HTR-8/SVneo (cell line): ENCODE measurements around the gene MSI2.

Experiments used
- DNase-seq: peaks from one replicate; pipeline ENCODE4 v3.0.0; 2011; ENCODE audit warnings: low spot score, mixed read lengths; ENCODE audit not compliant: insufficient read length
- FAIRE-seq: peaks from 2 replicates; lab custom pipeline; 2011; peaks lifted over from hg19 to GRCh38; lab: Jason Lieb, UNC

Gene MSI2

GRCh38 chr17:57577751-57578607 lies 321.7 kb downstream of the MSI2 start:
- FAIRE-seq (peak; percentile 52), DNase-seq (no peak)

GRCh38 chr17:57578608-57579225 lies 322.4 kb downstream of the MSI2 start:
- DNase-seq (no peak), FAIRE-seq (peak; percentile 16)

GRCh38 chr17:57579245-57579644 lies 322.9 kb downstream of the MSI2 start:
- no peak for FAIRE-seq
- no peak for DNase-seq

GRCh38 chr17:57580055-57580739 lies 323.9 kb downstream of the MSI2 start:
- DNase-seq (no peak), FAIRE-seq (no peak)

GRCh38 chr17:57582881-57583756 lies 326.8 kb downstream of the MSI2 start:
- FAIRE-seq, result peak; percentile 57

GRCh38 chr17:57584050-57584551 lies 327.8 kb downstream of the MSI2 start:
- FAIRE-seq (no peak), DNase-seq (no peak)

More at GRCh38 chr17:57582881-57583756, 326.8 kb downstream of the MSI2 start:
- DNase-seq, result no peak

- DNase-seq (no peak), FAIRE-seq (peak; percentile 26)
Measured at GRCh38 chr17:57585341-57586195, 329.2 kb downstream of the MSI2 start.

GRCh38 chr17:57586196-57586740 lies 329.9 kb downstream of the MSI2 start:
- no peak for DNase-seq
- no peak for FAIRE-seq

- FAIRE-seq (no peak), DNase-seq (no peak)
Measured at GRCh38 chr17:57586742-57587141, 330.4 kb downstream of the MSI2 start.

GRCh38 chr17:57587193-57587969 lies 331.1 kb downstream of the MSI2 start:
- DNase-seq (no peak), FAIRE-seq (no peak)

- peak; percentile 57 for FAIRE-seq
- no peak for DNase-seq
Measured at GRCh38 chr17:57588086-57588485, 331.8 kb downstream of the MSI2 start.

- FAIRE-seq (no peak), DNase-seq (no peak)
Measured at GRCh38 chr17:57589151-57590034, 333.1 kb downstream of the MSI2 start.

- no peak for DNase-seq
- FAIRE-seq, result no peak
Measured at GRCh38 chr17:57593739-57594462, 337.6 kb downstream of the MSI2 start.

GRCh38 chr17:57594767-57595166 lies 338.4 kb downstream of the MSI2 start:
- FAIRE-seq, result peak; percentile 58

GRCh38 chr17:57595426-57595825 lies 339.1 kb downstream of the MSI2 start:
- no peak for FAIRE-seq
- no peak for DNase-seq

More at GRCh38 chr17:57594767-57595166, 338.4 kb downstream of the MSI2 start:
- no peak for DNase-seq

- FAIRE-seq, result no peak
- no peak for DNase-seq
Measured at GRCh38 chr17:57595947-57596695, 339.8 kb downstream of the MSI2 start.
